ENCODE results near the gene SCN1A. TPM values are rescaled to one million over a fixed set of nuclear protein-coding genes. Genes with fewer than 3 reads are reported as not detected.

The SCN1A gene
- total RNA-seq, 1 experiment from 2014 or later, result not detected

DNA sequence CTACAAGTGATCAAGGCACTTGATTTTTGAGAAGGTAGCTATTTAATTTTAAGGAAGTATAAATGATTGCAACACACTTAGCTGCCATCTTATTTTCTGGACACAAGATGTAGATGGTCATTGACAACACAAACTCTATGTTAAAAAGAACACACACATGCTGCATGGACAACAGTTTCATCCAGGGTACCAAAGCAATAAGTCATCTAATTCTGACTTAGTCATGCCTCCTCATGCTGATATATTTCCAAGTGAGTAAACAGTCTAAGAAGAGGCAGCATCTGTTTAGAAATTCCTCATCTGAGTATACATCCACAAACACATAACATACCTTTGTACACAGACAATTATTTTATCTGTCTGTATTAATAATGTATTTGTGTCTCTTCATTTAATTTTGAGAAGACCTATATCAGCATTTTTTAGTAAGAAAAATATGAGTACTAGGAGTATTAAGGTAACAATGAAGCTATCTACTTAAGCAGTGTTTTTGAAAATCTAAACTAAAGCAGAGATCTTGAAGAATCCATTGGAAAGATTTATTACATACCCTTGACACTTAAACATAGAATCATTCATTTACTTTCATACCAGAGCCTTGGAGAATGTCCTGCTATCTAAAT, 84.9 kb downstream of the SCN1A start:
- no peaks in the 10 kb centered on the region for H3K36me3 ChIP-seq (ENCODE audit: control insufficient read depth, insufficient read depth, low read length)
- intact Hi-C loops (cut with micrococcal nuclease; ENCODE audit: unreplicated experiment) (no loop called here), in situ Hi-C loops (cut with HindIII; ENCODE audit: low pct_unique_long_range_greater_than_20kb, low sequenced_read_pairs) (no loop called here)
- H3K27ac ChIP-seq (ENCODE audit: low read length), result no peak overlapping the region
- ATAC-seq, result no peak
- TF ChIP-seq POLR2AphosphoS5 (IDR thresholded peaks at IDR 0.05; ENCODE audit: low read depth, low read length), result no peak
- TF ChIP-seq SIN3A (IDR thresholded peaks at IDR 0.05; ENCODE audit: borderline replicate concordance, insufficient read depth, low read depth, low read length), result no peak
- TF ChIP-seq, protein P1, sequence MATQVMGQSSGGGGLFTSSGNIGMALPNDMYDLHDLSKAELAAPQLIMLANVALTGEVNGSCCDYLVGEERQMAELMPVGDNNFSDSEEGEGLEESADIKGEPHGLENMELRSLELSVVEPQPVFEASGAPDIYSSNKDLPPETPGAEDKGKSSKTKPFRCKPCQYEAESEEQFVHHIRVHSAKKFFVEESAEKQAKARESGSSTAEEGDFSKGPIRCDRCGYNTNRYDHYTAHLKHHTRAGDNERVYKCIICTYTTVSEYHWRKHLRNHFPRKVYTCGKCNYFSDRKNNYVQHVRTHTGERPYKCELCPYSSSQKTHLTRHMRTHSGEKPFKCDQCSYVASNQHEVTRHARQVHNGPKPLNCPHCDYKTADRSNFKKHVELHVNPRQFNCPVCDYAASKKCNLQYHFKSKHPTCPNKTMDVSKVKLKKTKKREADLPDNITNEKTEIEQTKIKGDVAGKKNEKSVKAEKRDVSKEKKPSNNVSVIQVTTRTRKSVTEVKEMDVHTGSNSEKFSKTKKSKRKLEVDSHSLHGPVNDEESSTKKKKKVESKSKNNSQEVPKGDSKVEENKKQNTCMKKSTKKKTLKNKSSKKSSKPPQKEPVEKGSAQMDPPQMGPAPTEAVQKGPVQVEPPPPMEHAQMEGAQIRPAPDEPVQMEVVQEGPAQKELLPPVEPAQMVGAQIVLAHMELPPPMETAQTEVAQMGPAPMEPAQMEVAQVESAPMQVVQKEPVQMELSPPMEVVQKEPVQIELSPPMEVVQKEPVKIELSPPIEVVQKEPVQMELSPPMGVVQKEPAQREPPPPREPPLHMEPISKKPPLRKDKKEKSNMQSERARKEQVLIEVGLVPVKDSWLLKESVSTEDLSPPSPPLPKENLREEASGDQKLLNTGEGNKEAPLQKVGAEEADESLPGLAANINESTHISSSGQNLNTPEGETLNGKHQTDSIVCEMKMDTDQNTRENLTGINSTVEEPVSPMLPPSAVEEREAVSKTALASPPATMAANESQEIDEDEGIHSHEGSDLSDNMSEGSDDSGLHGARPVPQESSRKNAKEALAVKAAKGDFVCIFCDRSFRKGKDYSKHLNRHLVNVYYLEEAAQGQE (IDR thresholded peaks at IDR 0.05; ENCODE audit: insufficient read depth in 1 of 2, low read depth in 2 of 2, low read length in 1 of 2), result no peak
- TF ChIP-seq, protein P2, sequence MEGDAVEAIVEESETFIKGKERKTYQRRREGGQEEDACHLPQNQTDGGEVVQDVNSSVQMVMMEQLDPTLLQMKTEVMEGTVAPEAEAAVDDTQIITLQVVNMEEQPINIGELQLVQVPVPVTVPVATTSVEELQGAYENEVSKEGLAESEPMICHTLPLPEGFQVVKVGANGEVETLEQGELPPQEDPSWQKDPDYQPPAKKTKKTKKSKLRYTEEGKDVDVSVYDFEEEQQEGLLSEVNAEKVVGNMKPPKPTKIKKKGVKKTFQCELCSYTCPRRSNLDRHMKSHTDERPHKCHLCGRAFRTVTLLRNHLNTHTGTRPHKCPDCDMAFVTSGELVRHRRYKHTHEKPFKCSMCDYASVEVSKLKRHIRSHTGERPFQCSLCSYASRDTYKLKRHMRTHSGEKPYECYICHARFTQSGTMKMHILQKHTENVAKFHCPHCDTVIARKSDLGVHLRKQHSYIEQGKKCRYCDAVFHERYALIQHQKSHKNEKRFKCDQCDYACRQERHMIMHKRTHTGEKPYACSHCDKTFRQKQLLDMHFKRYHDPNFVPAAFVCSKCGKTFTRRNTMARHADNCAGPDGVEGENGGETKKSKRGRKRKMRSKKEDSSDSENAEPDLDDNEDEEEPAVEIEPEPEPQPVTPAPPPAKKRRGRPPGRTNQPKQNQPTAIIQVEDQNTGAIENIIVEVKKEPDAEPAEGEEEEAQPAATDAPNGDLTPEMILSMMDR (IDR thresholded peaks at IDR 0.05), result no peak
- no peak for TF ChIP-seq TCF7L2 (IDR thresholded peaks at IDR 0.05; ENCODE audit: low read depth, low read length)
- H3K4me1 ChIP-seq (ENCODE audit: control insufficient read depth, insufficient read depth, low read length), result no peaks in the 10 kb centered on the region
- H3K9me3 ChIP-seq (ENCODE audit: control insufficient read depth, insufficient read depth, low read depth, low read length), result no peaks in the 10 kb centered on the region
- ChIA-PET CTCF (no interaction called here), POLR2A (no interaction called here)
- H3K4me3 ChIP-seq (ENCODE audit: low read depth in 2 of 2, low read length in 2 of 2), result no peak overlapping the region
- DNase-seq (ENCODE audit: low read depth, low spot score), result no peak
- H3K27me3 ChIP-seq (ENCODE audit: control insufficient read depth, insufficient read depth, low read length), result no peaks in the 10 kb centered on the region
- BruUV-seq (replicated peaks), result no TSS peak

DNA sequence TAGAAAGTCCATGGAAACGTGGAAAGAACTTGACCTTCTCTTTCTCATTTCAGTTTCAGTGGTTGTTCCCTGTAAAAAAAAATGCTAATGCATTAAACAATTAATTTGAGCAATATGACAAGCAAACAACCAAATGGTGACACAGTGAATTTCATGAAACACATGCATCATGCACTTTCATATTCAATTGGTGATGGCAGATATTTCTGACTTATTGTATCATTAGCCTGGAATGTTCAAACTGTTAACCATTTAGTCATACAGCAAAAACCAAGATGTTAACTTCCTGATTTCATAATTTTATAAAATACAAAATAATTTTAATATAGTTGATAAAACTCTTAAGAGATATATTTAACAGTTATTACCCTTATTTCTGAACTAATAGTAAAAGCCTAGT, 85.5 kb downstream of the SCN1A start:
- no peak overlapping the region for H3K4me3 ChIP-seq (ENCODE audit: low read depth in 2 of 2, low read length in 2 of 2)
- H3K9me3 ChIP-seq (ENCODE audit: control insufficient read depth, insufficient read depth, low read depth, low read length), result no peaks in the 10 kb centered on the region
- no TSS peak for BruUV-seq (replicated peaks)
- ATAC-seq (no peak), DNase-seq (ENCODE audit: low read depth, low spot score) (no peak)
- in situ Hi-C loops (cut with HindIII; ENCODE audit: low pct_unique_long_range_greater_than_20kb, low sequenced_read_pairs), result no loop called here
- no peaks in the 10 kb centered on the region for H3K4me1 ChIP-seq (ENCODE audit: control insufficient read depth, insufficient read depth, low read length)
- no peaks in the 10 kb centered on the region for H3K36me3 ChIP-seq (ENCODE audit: control insufficient read depth, insufficient read depth, low read length)
- intact Hi-C loops (cut with micrococcal nuclease; ENCODE audit: unreplicated experiment), result no loop called here
- ChIA-PET CTCF (no interaction called here), POLR2A (no interaction called here)
- no peaks in the 10 kb centered on the region for H3K27me3 ChIP-seq (ENCODE audit: control insufficient read depth, insufficient read depth, low read length)
- no peak overlapping the region for H3K27ac ChIP-seq (ENCODE audit: low read length)
- TF ChIP-seq, protein P1 (IDR thresholded peaks at IDR 0.05; ENCODE audit: insufficient read depth in 1 of 2, low read depth in 2 of 2, low read length in 1 of 2), result no peak
- TF ChIP-seq, protein P2 (IDR thresholded peaks at IDR 0.05), result no peak
- TF ChIP-seq TCF7L2 (IDR thresholded peaks at IDR 0.05; ENCODE audit: low read depth, low read length), result no peak
- no peak for TF ChIP-seq POLR2AphosphoS5 (IDR thresholded peaks at IDR 0.05; ENCODE audit: low read depth, low read length)
- no peak for TF ChIP-seq SIN3A (IDR thresholded peaks at IDR 0.05; ENCODE audit: borderline replicate concordance, insufficient read depth, low read depth, low read length)
